IMR-90 (cell line): ENCODE data around the gene PTGDR. TPM values are rescaled to one million over a fixed set of nuclear protein-coding genes. Genes with fewer than 3 reads are reported as not detected.

Experiments
- ATAC-seq: fragments of 200-7000 bp; cut with Tn5 transposase; 2 replicates; pipeline ENCODE4 v1.9.1; 2020; ENCODE audit warnings: low read depth, mild to moderate bottlenecking, moderate library complexity
- BruUV-seq: library from RNA; stranded (reverse); fragments of 400-500 nt; replicated peaks from 2 replicates; lab custom pipeline; 2021; lab: Mats Ljungman, UMichigan
- CTCF ChIA-PET: fragments of 300-600 bp; formaldehyde crosslinking; extraction: SDS; loops from one replicate; lab custom pipeline; 2021; ENCODE audit warnings: antibody characterized with exemption; lab: Yijun Ruan, JAX
- POLR2A ChIA-PET: fragments of 300-600 bp; sonication (Branson Sonifier 250); formaldehyde crosslinking; loops from one replicate; lab custom pipeline; 2022; ENCODE audit warnings: antibody characterized with exemption; ENCODE audit not compliant: unreplicated experiment; lab: Charles Lee
- DNase-seq: peaks from one replicate; pipeline ENCODE4 v3.0.0; 2013
- H2AFZ ChIP-seq: replicated peaks from 2 replicates; pipeline ENCODE3; 2013; ENCODE audit warnings: low read length, mild to moderate bottlenecking; ENCODE audit not compliant: poor library complexity
- H2AK5ac ChIP-seq: 2 replicates; pipeline ENCODE4 v1.6.1; 2013; ENCODE audit warnings: low read depth, low read length, inconsistent platforms
- H2AK9ac ChIP-seq: replicated peaks from 2 replicates; pipeline ENCODE3; 2013; ENCODE audit warnings: mild to moderate bottlenecking, low read depth, low read length, moderate library complexity; ENCODE audit not compliant: poor library complexity
- H2BK120ac ChIP-seq: 2 replicates; pipeline ENCODE4 v1.6.1; 2013; ENCODE audit warnings: low read depth, low read length, inconsistent platforms
- H2BK15ac ChIP-seq: 3 replicates; pipeline ENCODE4 v1.6.1; 2013; ENCODE audit warnings: low read depth, low read length, inconsistent platforms
- H2BK20ac ChIP-seq: 2 replicates; pipeline ENCODE4 v1.6.1; 2013; ENCODE audit warnings: low read depth, mild to moderate bottlenecking, inconsistent platforms, low read length, moderate library complexity
- H2BK5ac ChIP-seq: 2 replicates; pipeline ENCODE4 v1.6.1; 2013; ENCODE audit warnings: mild to moderate bottlenecking, low read depth, low read length, inconsistent platforms; ENCODE audit not compliant: poor library complexity, severe bottlenecking
- H3K14ac ChIP-seq: replicated peaks from 2 replicates; pipeline ENCODE4 v1.6.1; 2013; ENCODE audit warnings: low read depth, low read length, inconsistent platforms
- H3K18ac ChIP-seq: 2 replicates; pipeline ENCODE4 v1.6.1; 2013; ENCODE audit warnings: low read depth, low read length, control low read depth
- H3K23ac ChIP-seq: 2 replicates; pipeline ENCODE4 v1.6.1; 2013; ENCODE audit warnings: low read depth, low read length, inconsistent platforms
- H3K27ac ChIP-seq: 2 replicates; pipeline ENCODE4 v1.5.1; 2013; ENCODE audit warnings: mild to moderate bottlenecking, control low read depth, low read length; ENCODE audit not compliant: insufficient read depth
- H3K27me3 ChIP-seq: 2 replicates; pipeline ENCODE4 v1.6.1; 2013; ENCODE audit warnings: low read length; ENCODE audit not compliant: control insufficient read depth, insufficient read depth
- H3K36me3 ChIP-seq: 2 replicates; pipeline ENCODE4 v1.6.1; 2013; ENCODE audit warnings: low read length, mixed read lengths; ENCODE audit not compliant: control insufficient read depth, insufficient read depth
- H3K4ac ChIP-seq: 2 replicates; pipeline ENCODE4 v1.6.1; 2013; ENCODE audit warnings: low read depth, low read length, inconsistent platforms
- H3K4me1 ChIP-seq: 2 replicates; pipeline ENCODE4 v1.6.1; 2013; ENCODE audit warnings: low read length, mixed read lengths; ENCODE audit not compliant: control insufficient read depth, insufficient read depth
- H3K4me2 ChIP-seq: 2 replicates; pipeline ENCODE4 v1.6.1; 2013; ENCODE audit warnings: low read depth, mild to moderate bottlenecking, control low read depth, low read length, moderate library complexity
- H3K4me3 ChIP-seq: 2 replicates; pipeline ENCODE4 v1.5.1; 2013; ENCODE audit warnings: low read depth, mild to moderate bottlenecking, control low read depth, low read length, moderate library complexity; ENCODE audit not compliant: insufficient read depth
- H3K56ac ChIP-seq: 2 replicates; pipeline ENCODE4 v1.6.1; 2013; ENCODE audit warnings: low read length, inconsistent platforms; ENCODE audit not compliant: insufficient read depth; ENCODE audit errors: extremely low read depth
- H3K79me1 ChIP-seq, 2 experiments: 2 replicates each; pipeline ENCODE4 v1.6.1; 2013; ENCODE audit warnings: low read length in 2 of 2, inconsistent platforms in 1 of 2, low read depth in 1 of 2
- H3K9ac ChIP-seq: 2 replicates; pipeline ENCODE4 v1.6.1; 2013; ENCODE audit warnings: low read depth, low read length, control low read depth
- H3K9me1 ChIP-seq: 2 replicates; pipeline ENCODE4 v1.6.1; 2013; ENCODE audit warnings: low read length, inconsistent platforms; ENCODE audit not compliant: insufficient read depth
- H3K9me3 ChIP-seq: 2 replicates; pipeline ENCODE4 v1.6.1; 2013; ENCODE audit warnings: low read length; ENCODE audit not compliant: control insufficient read depth, insufficient read depth
- H4K20me1 ChIP-seq: 2 replicates; pipeline ENCODE4 v1.6.1; 2013; ENCODE audit warnings: low read length, inconsistent platforms; ENCODE audit not compliant: insufficient read depth
- H4K5ac ChIP-seq: 2 replicates; pipeline ENCODE4 v1.6.1; 2013; ENCODE audit warnings: mild to moderate bottlenecking, low read depth, low read length, control low read depth
- H4K8ac ChIP-seq, 2 experiments: 2 replicates each; pipeline ENCODE4 v1.6.1; 2013; ENCODE audit warnings: low read depth in 2 of 2, low read length in 2 of 2, control low read depth in 1 of 2, inconsistent platforms in 1 of 2
- H4K91ac ChIP-seq: 2 replicates; pipeline ENCODE4 v1.6.1; 2013; ENCODE audit warnings: low read depth, low read length, inconsistent platforms; ENCODE audit not compliant: insufficient read depth
- BHLHE40 ChIP-seq: fragments of 150-350 bp; IDR thresholded peaks from 2 replicates; pipeline ENCODE4 v1.6.1; 2016; ENCODE audit warnings: mild to moderate bottlenecking, low read depth, low read length
- FOS ChIP-seq: fragments of 150-350 bp; IDR thresholded peaks from 2 replicates; pipeline ENCODE4 v1.6.1; 2016; ENCODE audit warnings: low read depth, low read length
- MXI1 ChIP-seq: IDR thresholded peaks from 2 replicates; pipeline ENCODE4 v1.6.1; 2012; ENCODE audit warnings: low read depth, mild to moderate bottlenecking, low read length, moderate library complexity, borderline replicate concordance
- NFE2L2 ChIP-seq: fragments of 150-350 bp; IDR thresholded peaks from 2 replicates; pipeline ENCODE4 v1.6.1; 2016; ENCODE audit warnings: low read depth, mild to moderate bottlenecking, low read length
- POLR2A ChIP-seq: IDR thresholded peaks from 2 replicates; pipeline ENCODE4 v1.6.1; 2012; ENCODE audit warnings: mild to moderate bottlenecking, low read depth, low read length
- RFX5 ChIP-seq: IDR thresholded peaks from 2 replicates; pipeline ENCODE4 v1.8.0; 2012; ENCODE audit warnings: low read depth, mild to moderate bottlenecking, low read length, moderate library complexity
- SMC3 ChIP-seq: fragments of 150-350 bp; IDR thresholded peaks from 2 replicates; pipeline ENCODE4 v1.6.1; 2016; ENCODE audit warnings: low read depth, mild to moderate bottlenecking, antibody characterized with exemption, low read length, moderate library complexity
- USF2 ChIP-seq: fragments of 150-350 bp; IDR thresholded peaks from 2 replicates; pipeline ENCODE4 v1.6.1; 2017; ENCODE audit warnings: mild to moderate bottlenecking, antibody characterized with exemption, low read length, low read depth
- WGBS, 2 experiments: methylation state at CpG; one replicate each; pipeline versions ENCODE4 v1.1.5 to v1.1.7; 2013; ENCODE audit warnings: missing lambda C conversion rate in 2 of 2; ENCODE audit not compliant: insufficient read length in 1 of 2; ENCODE audit errors: extremely low coverage in 2 of 2; 5-methylcytosine and 5-hydroxymethylcytosine counted together
- dilution Hi-C: fragments of 300-500 bp; cut with HindIII; formaldehyde crosslinking; loops from one replicate; pipeline ENCODE4 v1.14.3; 2018; ENCODE audit warnings: low sequenced_read_pairs; ENCODE audit not compliant: unreplicated experiment
- in situ Hi-C: fragments of 300-500 bp; cut with MboI; formaldehyde crosslinking; loops from 3 replicates; pipeline ENCODE4 v1.14.3; 2019; ENCODE audit warnings: low sequenced_read_pairs, inconsistent platforms, mixed read lengths
- intact Hi-C: fragments of 100-400 bp; cut with micrococcal nuclease; formaldehyde crosslinking; loops from 2 replicates; pipeline ENCODE4 v1.10.0; 2022
- polyA plus RNA-seq, 3 experiments: library from polyadenylated mRNA; depleted of rRNA; stranded (reverse); fragments of >200 nt; gene quantifications; 2 replicates each; pipeline ENCODE4 v1.2.3, GENCODE V29; 2012; ENCODE audit warnings: low replicate concordance in 1 of 3
- total RNA-seq: library from RNA; depleted of rRNA; stranded (reverse); fragments of >200 nt; gene quantifications from 2 replicates; pipeline ENCODE4 v1.2.3, GENCODE V29; 2012

PTGDR gene
- total and polyA plus RNA-seq, 2 of the 4 experiments (the other 2 are of a cell fraction) = not detected

- Histone ChIP-seq H3K36me3 (no peaks in the 10 kb centered on the region), H2AK5ac (no peak overlapping the region), H3K56ac (no peak overlapping the region), H4K8ac (no peak overlapping the region), H4K5ac (no peak overlapping the region), H4K91ac (no peak overlapping the region), H3K4ac (no peak overlapping the region), H3K4me2 (no peak overlapping the region), H2AFZ (no peak overlapping the region), H3K18ac (no peak overlapping the region), H3K4me1 (peaks cover 3% of the 10 kb centered on the region; the same call in 1 of the 2 replicates), H2BK120ac (no peak overlapping the region), H2BK15ac (no peak overlapping the region), H3K9me1 (no peaks in the 10 kb centered on the region), H3K23ac (no peak overlapping the region), H3K14ac (no peak overlapping the region), H4K20me1 (no peaks in the 10 kb centered on the region), H3K79me1 (no peaks in the 10 kb centered on the region), H3K9ac (no peak overlapping the region), H3K4me3 (no peak overlapping the region), H2AK9ac (no peak overlapping the region), H3K9me3 (0 out of 2 replicates have a peak, but pooled peaks cover 2% of the 10 kb centered on the region), H2BK5ac (no peak overlapping the region), H3K27me3 (peaks cover 6% of the 10 kb centered on the region; the same call in 1 of the 2 replicates), H3K27ac (no peak overlapping the region), H2BK20ac (no peak overlapping the region)
- in situ Hi-C loops (no loop called here), intact Hi-C loops (no loop called here), dilution Hi-C loops (no loop called here)
- CTCF ChIA-PET = no interaction called here
- ATAC-seq = no peak
- BruUV-seq = no TSS peak
- POLR2A ChIA-PET = no interaction called here
- DNase-seq = no peak
- WGBS, 2 experiments = no CpG with 5 or more reads among the region's 2 CpGs
- TF ChIP-seq POLR2A (no peak), RFX5 (no peak), MXI1 (no peak), FOS (no peak), NFE2L2 (no peak), BHLHE40 (no peak), SMC3 (no peak), USF2 (no peak)
Measured at GRCh38 chr14:52248057-52248456, 19.4 kb upstream of the PTGDR start.
